Measurements from ENCODE around the gene TNIP3.

TNIP3 gene

GRCh38 chr4:121138039-121138825 lies 25.9 kb downstream of the TNIP3 start:
- Histone ChIP-seq H2BK12ac (ENCODE audit: low read length) (no peak overlapping the region), H4K91ac (ENCODE audit: low read depth, low read length) (no peak overlapping the region), H3K4me2 (ENCODE audit: low read length) (no peak overlapping the region), H3K4me3 (ENCODE audit: low read depth, low read length) (no peak overlapping the region), H2AFZ (ENCODE audit: insufficient read depth, low read length, poor library complexity) (no peak overlapping the region), H3K9me3 (ENCODE audit: insufficient read depth, low read depth, low read length) (no peaks in the 10 kb centered on the region), H3K4ac (ENCODE audit: low read depth, low read length) (no peak overlapping the region), H2AK5ac (ENCODE audit: low read length) (no peak overlapping the region), H2BK120ac (ENCODE audit: insufficient read depth, low read length, poor library complexity) (no peak overlapping the region), H3K14ac (ENCODE audit: low read length) (no peak overlapping the region), H4K8ac (ENCODE audit: low read depth, low read length) (no peak overlapping the region), H3K4me1 (ENCODE audit: control insufficient read depth in 1 of 2, insufficient read depth in 2 of 2, low read length in 2 of 2) (no peaks in the 10 kb centered on the region), H3K27me3 (ENCODE audit: insufficient read depth, low read length) (no peaks in the 10 kb centered on the region), H2BK5ac (ENCODE audit: low read depth, low read length, poor library complexity) (no peak overlapping the region), H3K79me2 (ENCODE audit: control insufficient read depth, insufficient read depth, low read length, poor library complexity) (no peaks in the 10 kb centered on the region), H4K12ac (ENCODE audit: low read depth, low read length) (no peak overlapping the region), H3K23ac (ENCODE audit: low read length) (no peak overlapping the region), H3K18ac (ENCODE audit: low read length) (no peak overlapping the region), H3K9ac (ENCODE audit: low read length) (no peak overlapping the region), H3K27ac (ENCODE audit: low read depth, low read length) (no peak overlapping the region), H3K79me1 (ENCODE audit: low read length) (no peaks in the 10 kb centered on the region), H3K36me3 (ENCODE audit: control insufficient read depth in 1 of 2, insufficient read depth in 2 of 2, low read length in 2 of 2) (no peaks in the 10 kb centered on the region)
- no peak for DNase-seq
- WGBS (ENCODE audit: extremely low coverage, insufficient coverage, insufficient read length), result no CpG with 5 or more reads among the region's 5 CpGs

- Histone ChIP-seq H3K79me2 (ENCODE audit: control insufficient read depth, insufficient read depth, low read length, poor library complexity) (no peaks in the 10 kb centered on the region), H3K18ac (ENCODE audit: low read length) (no peak overlapping the region), H3K9me3 (ENCODE audit: insufficient read depth, low read depth, low read length) (no peaks in the 10 kb centered on the region), H2AFZ (ENCODE audit: insufficient read depth, low read length, poor library complexity) (no peak overlapping the region), H2BK12ac (ENCODE audit: low read length) (no peak overlapping the region), H3K79me1 (ENCODE audit: low read length) (no peaks in the 10 kb centered on the region), H3K4ac (ENCODE audit: low read depth, low read length) (no peak overlapping the region), H4K12ac (ENCODE audit: low read depth, low read length) (no peak overlapping the region), H3K9ac (ENCODE audit: low read length) (no peak overlapping the region), H2BK120ac (ENCODE audit: insufficient read depth, low read length, poor library complexity) (no peak overlapping the region), H4K8ac (ENCODE audit: low read depth, low read length) (no peak overlapping the region), H3K27ac (ENCODE audit: low read depth, low read length) (no peak overlapping the region), H3K4me2 (ENCODE audit: low read length) (no peak overlapping the region), H3K36me3 (ENCODE audit: control insufficient read depth in 1 of 2, insufficient read depth in 2 of 2, low read length in 2 of 2) (no peaks in the 10 kb centered on the region), H3K4me1 (ENCODE audit: control insufficient read depth in 1 of 2, insufficient read depth in 2 of 2, low read length in 2 of 2) (no peaks in the 10 kb centered on the region), H3K4me3 (ENCODE audit: low read depth, low read length) (no peak overlapping the region), H2BK5ac (ENCODE audit: low read depth, low read length, poor library complexity) (no peak overlapping the region), H2AK5ac (ENCODE audit: low read length) (no peak overlapping the region), H4K91ac (ENCODE audit: low read depth, low read length) (no peak overlapping the region), H3K27me3 (ENCODE audit: insufficient read depth, low read length) (no peaks in the 10 kb centered on the region), H3K23ac (ENCODE audit: low read length) (no peak overlapping the region), H3K14ac (ENCODE audit: low read length) (no peak overlapping the region)
- no CpG with 5 or more reads among the region's 4 CpGs for WGBS (ENCODE audit: extremely low coverage, insufficient coverage, insufficient read length)
- DNase-seq, result no peak
Measured at GRCh38 chr4:121130326-121130660, 33.8 kb downstream of the TNIP3 start.

GRCh38 chr4:121129606-121130325 lies 34.4 kb downstream of the TNIP3 start:
- WGBS (ENCODE audit: extremely low coverage, insufficient coverage, insufficient read length), result no CpG with 5 or more reads among the region's 4 CpGs

GRCh38 chr4:121127100-121127499 lies 37.0 kb downstream of the TNIP3 start:
- H2AFZ ChIP-seq (ENCODE audit: insufficient read depth, low read length, poor library complexity), result no peak overlapping the region
- H2BK5ac ChIP-seq (ENCODE audit: low read depth, low read length, poor library complexity), result no peak overlapping the region
- peaks cover 0 to 2% of the 10 kb centered on the region in 2 experiments for H3K4me1 ChIP-seq (ENCODE audit: control insufficient read depth in 1 of 2, insufficient read depth in 2 of 2, low read length in 2 of 2)
- no peak overlapping the region for H2BK120ac ChIP-seq (ENCODE audit: insufficient read depth, low read length, poor library complexity)
- no peak overlapping the region for H3K4me3 ChIP-seq (ENCODE audit: low read depth, low read length)
- no peak overlapping the region for H3K14ac ChIP-seq (ENCODE audit: low read length)
- H2BK12ac ChIP-seq (ENCODE audit: low read length), result no peak overlapping the region
- H3K23ac ChIP-seq (ENCODE audit: low read length), result no peak overlapping the region
- no peak overlapping the region for H3K4ac ChIP-seq (ENCODE audit: low read depth, low read length)
- no peaks in the 10 kb centered on the region for H3K9me3 ChIP-seq (ENCODE audit: insufficient read depth, low read depth, low read length)
- H3K79me1 ChIP-seq (ENCODE audit: low read length), result no peaks in the 10 kb centered on the region
- no peak overlapping the region for H4K12ac ChIP-seq (ENCODE audit: low read depth, low read length)
- no peaks in the 10 kb centered on the region for H3K79me2 ChIP-seq (ENCODE audit: control insufficient read depth, insufficient read depth, low read length, poor library complexity)
- no peak overlapping the region for H3K27ac ChIP-seq (ENCODE audit: low read depth, low read length)
- DNase-seq, result no peak
- H3K9ac ChIP-seq (ENCODE audit: low read length), result no peak overlapping the region
- no peaks in the 10 kb centered on the region for H3K27me3 ChIP-seq (ENCODE audit: insufficient read depth, low read length)
- no peak overlapping the region for H4K8ac ChIP-seq (ENCODE audit: low read depth, low read length)
- H3K36me3 ChIP-seq (ENCODE audit: control insufficient read depth in 1 of 2, insufficient read depth in 2 of 2, low read length in 2 of 2), result no peaks in the 10 kb centered on the region
- no peak overlapping the region for H4K91ac ChIP-seq (ENCODE audit: low read depth, low read length)
- WGBS (ENCODE audit: extremely low coverage, insufficient coverage, insufficient read length), result no CpG with 5 or more reads among the region's 1 CpG
- H2AK5ac ChIP-seq (ENCODE audit: low read length), result no peak overlapping the region
- no peak overlapping the region for H3K18ac ChIP-seq (ENCODE audit: low read length)
- no peak overlapping the region for H3K4me2 ChIP-seq (ENCODE audit: low read length)

More at GRCh38 chr4:121129606-121130325, 34.4 kb downstream of the TNIP3 start:
- Histone ChIP-seq H2BK120ac (ENCODE audit: insufficient read depth, low read length, poor library complexity) (no peak overlapping the region), H3K4me1 (ENCODE audit: control insufficient read depth in 1 of 2, insufficient read depth in 2 of 2, low read length in 2 of 2) (no peaks in the 10 kb centered on the region), H4K12ac (ENCODE audit: low read depth, low read length) (no peak overlapping the region), H3K9ac (ENCODE audit: low read length) (no peak overlapping the region), H3K4ac (ENCODE audit: low read depth, low read length) (no peak overlapping the region), H4K91ac (ENCODE audit: low read depth, low read length) (no peak overlapping the region), H3K23ac (ENCODE audit: low read length) (no peak overlapping the region), H2BK12ac (ENCODE audit: low read length) (no peak overlapping the region), H3K4me2 (ENCODE audit: low read length) (no peak overlapping the region), H3K9me3 (ENCODE audit: insufficient read depth, low read depth, low read length) (no peaks in the 10 kb centered on the region), H3K18ac (ENCODE audit: low read length) (no peak overlapping the region), H2AK5ac (ENCODE audit: low read length) (no peak overlapping the region), H3K27me3 (ENCODE audit: insufficient read depth, low read length) (no peaks in the 10 kb centered on the region), H2AFZ (ENCODE audit: insufficient read depth, low read length, poor library complexity) (no peak overlapping the region), H3K27ac (ENCODE audit: low read depth, low read length) (no peak overlapping the region), H3K79me2 (ENCODE audit: control insufficient read depth, insufficient read depth, low read length, poor library complexity) (no peaks in the 10 kb centered on the region), H4K8ac (ENCODE audit: low read depth, low read length) (no peak overlapping the region), H3K36me3 (ENCODE audit: control insufficient read depth in 1 of 2, insufficient read depth in 2 of 2, low read length in 2 of 2) (no peaks in the 10 kb centered on the region), H3K79me1 (ENCODE audit: low read length) (no peaks in the 10 kb centered on the region), H2BK5ac (ENCODE audit: low read depth, low read length, poor library complexity) (no peak overlapping the region), H3K14ac (ENCODE audit: low read length) (no peak overlapping the region), H3K4me3 (ENCODE audit: low read depth, low read length) (no peak overlapping the region)
- DNase-seq, result no peak
